Measurements from ENCODE around the gene CX3CR1.

The CX3CR1 gene

DNA sequence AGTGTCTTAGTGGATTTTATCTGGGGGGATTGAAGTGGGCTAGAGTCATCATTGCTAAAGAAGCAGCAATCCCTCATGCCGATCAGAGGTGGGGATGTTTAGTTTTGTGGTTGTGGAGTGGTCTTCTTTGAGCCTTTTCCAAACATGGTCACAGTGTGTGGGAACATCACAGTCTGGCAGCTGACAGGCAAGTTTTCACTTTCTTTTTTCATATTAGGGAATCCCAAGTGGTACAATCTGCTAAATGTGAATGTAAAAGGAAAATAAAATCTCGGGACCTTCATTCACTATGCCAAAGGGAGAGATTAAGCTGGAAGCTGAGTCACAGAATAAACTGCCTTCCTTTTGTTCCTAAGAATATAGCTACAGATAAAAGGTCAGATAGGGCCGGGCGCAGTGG, 10.4 kb upstream of the CX3CR1 start:
- Histone ChIP-seq H3K4me1 (ENCODE audit: insufficient read depth, low read length) (no peaks in the 10 kb centered on the region), H3K9ac (ENCODE audit: low read depth, low read length) (no peak overlapping the region), H3K4me3 (ENCODE audit: low read length) (no peak overlapping the region), H3K27me3 (ENCODE audit: insufficient read depth, low read length) (no peaks in the 10 kb centered on the region), H3K36me3 (ENCODE audit: insufficient read depth, low read length) (no peaks in the 10 kb centered on the region), H3K9me3 (ENCODE audit: insufficient read depth, low read depth, low read length) (no peaks in the 10 kb centered on the region), H3K27ac (ENCODE audit: low read depth, low read length) (no peak overlapping the region)
- 88% methylated on average over 4 of the region's 4 CpGs for WGBS

DNA sequence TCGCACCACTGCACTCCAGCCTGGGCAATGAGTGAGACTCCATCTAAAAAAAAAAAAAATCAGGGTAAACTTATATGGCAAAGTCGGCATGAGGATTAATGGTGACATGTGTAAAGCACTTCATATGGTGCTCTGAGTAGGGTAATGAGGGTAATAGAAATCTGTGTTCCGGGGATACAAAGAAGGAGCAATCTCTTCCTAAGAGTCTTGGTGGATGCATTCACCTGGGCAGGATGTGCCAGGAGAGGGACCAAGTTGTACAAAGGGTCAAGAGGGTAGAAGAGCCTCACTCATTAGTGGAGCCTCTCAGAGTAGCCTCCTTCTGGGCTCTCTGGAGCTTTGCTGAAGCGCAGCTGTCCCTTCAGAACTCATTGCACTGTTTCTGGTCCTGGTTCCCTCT, 9.3 kb upstream of the CX3CR1 start:
- no peak overlapping the region for H3K4me3 ChIP-seq (ENCODE audit: low read length)
- no peak overlapping the region for H3K9ac ChIP-seq (ENCODE audit: low read depth, low read length)
- H3K9me3 ChIP-seq (ENCODE audit: insufficient read depth, low read depth, low read length) = no peaks in the 10 kb centered on the region
- H3K36me3 ChIP-seq (ENCODE audit: insufficient read depth, low read length) = no peaks in the 10 kb centered on the region
- no peaks in the 10 kb centered on the region for H3K27me3 ChIP-seq (ENCODE audit: insufficient read depth, low read length)
- 95% methylated on average over 4 of the region's 4 CpGs for WGBS
- H3K27ac ChIP-seq (ENCODE audit: low read depth, low read length) = no peak overlapping the region
- H3K4me1 ChIP-seq (ENCODE audit: insufficient read depth, low read length) = no peaks in the 10 kb centered on the region

DNA sequence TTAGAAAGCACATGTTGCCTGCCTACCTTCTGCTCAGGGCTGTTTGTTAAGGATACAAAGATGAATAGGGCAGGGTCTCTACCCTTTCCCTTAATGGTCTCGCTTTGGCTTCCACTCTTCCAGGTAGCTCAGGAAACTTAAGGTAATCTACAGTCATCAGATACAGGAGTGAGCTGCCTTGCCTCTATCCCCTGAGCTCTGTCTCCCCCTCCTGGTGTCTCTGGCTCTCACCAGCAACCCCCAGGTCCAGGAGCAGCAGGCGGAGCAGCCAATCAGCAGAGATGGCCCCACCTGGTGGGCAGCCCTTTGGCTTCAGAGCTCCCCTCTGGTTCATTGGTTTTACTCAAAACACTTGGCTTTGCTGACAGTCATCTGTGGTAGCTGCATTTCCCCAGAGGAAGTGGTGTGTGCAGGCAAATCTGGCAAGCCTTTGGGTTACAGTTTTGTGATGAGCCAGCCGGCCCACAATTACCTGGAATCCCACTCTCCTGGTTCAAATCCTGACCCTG, 8.5 kb upstream of the CX3CR1 start:
- no peak overlapping the region for H3K27ac ChIP-seq (ENCODE audit: low read depth, low read length)

DNA sequence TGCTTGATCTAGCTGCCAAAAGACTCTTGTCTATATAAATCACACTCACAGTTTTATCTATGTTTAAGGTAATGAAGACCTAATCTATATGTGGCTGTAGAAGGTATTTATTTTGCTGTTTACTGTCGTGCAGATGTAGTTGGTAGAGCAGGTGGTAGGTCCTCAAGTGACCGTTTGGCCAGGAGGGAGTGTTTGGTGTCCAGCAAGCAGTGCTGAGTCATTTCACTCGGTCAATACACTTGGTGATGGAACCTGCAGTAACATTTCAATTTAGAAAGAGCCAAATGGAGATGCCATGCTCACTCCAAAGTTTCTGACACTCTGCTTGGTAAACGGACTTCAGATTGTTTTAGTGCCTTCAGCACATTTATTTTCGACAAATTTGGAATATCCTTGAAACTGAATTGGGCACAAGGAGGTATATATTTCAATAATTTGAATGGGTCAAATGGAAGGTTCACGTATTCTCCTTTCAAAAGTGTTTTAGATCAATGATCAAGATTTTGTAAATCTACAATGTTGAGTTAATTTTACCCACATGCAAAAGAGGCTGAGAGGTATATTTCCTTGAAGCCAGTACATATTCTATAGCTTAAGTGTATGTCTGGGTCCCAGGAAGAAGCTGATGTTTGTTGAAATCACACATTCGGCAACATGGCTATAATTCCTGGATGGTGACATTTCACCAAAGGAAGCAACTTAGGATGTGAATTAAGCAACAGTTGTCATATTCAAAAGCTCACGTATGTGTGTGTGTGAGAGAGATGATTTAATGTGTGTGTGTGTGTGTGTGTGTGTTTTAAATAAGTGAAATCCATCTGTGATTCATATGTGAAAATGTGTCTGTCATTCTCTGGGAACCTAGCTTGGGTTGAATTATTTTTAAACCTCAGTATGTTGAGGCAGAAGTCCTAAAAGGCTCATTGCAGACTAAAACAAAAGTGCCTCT, 7.7 kb upstream of the CX3CR1 start:
- no peak overlapping the region for H3K9ac ChIP-seq (ENCODE audit: low read depth, low read length)
- H3K4me3 ChIP-seq (ENCODE audit: low read length) = no peak overlapping the region
- no peaks in the 10 kb centered on the region for H3K4me1 ChIP-seq (ENCODE audit: insufficient read depth, low read length)
- no peaks in the 10 kb centered on the region for H3K27me3 ChIP-seq (ENCODE audit: insufficient read depth, low read length)
- no peaks in the 10 kb centered on the region for H3K36me3 ChIP-seq (ENCODE audit: insufficient read depth, low read length)
- no peaks in the 10 kb centered on the region for H3K9me3 ChIP-seq (ENCODE audit: insufficient read depth, low read depth, low read length)
- H3K27ac ChIP-seq (ENCODE audit: low read depth, low read length) = no peak overlapping the region
- 86% methylated on average over 8 of the region's 8 CpGs for WGBS

More for the DNA sequence above, 8.5 kb upstream of the CX3CR1 start:
- Histone ChIP-seq H3K27me3 (ENCODE audit: insufficient read depth, low read length) (no peaks in the 10 kb centered on the region), H3K9ac (ENCODE audit: low read depth, low read length) (no peak overlapping the region), H3K9me3 (ENCODE audit: insufficient read depth, low read depth, low read length) (no peaks in the 10 kb centered on the region), H3K36me3 (ENCODE audit: insufficient read depth, low read length) (no peaks in the 10 kb centered on the region), H3K4me3 (ENCODE audit: low read length) (no peak overlapping the region), H3K4me1 (ENCODE audit: insufficient read depth, low read length) (no peaks in the 10 kb centered on the region)
- 19% methylated on average over 3 of the region's 3 CpGs for WGBS

DNA sequence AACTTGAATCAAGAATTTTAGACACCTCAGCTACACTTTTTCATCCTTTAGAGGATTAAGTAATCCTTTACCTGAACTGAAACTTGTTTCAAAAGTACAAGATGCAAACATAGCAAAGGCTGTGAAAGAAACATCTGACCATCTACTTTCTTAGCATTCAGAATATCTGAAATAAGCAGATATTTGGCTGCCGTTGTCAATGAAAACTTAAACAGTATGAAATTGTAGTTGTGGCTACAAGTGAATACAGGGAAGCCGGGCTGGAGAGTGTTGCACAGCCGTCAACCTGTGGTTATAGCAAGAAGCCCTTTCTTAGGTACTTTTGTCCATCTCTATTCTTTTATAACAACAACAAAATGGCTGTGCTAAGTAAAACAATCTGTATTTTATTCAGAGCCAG, 6.9 kb upstream of the CX3CR1 start:
- Histone ChIP-seq H3K9ac (ENCODE audit: low read depth, low read length) (no peak overlapping the region), H3K27ac (ENCODE audit: low read depth, low read length) (no peak overlapping the region), H3K4me1 (ENCODE audit: insufficient read depth, low read length) (no peaks in the 10 kb centered on the region), H3K27me3 (ENCODE audit: insufficient read depth, low read length) (no peaks in the 10 kb centered on the region), H3K36me3 (ENCODE audit: insufficient read depth, low read length) (no peaks in the 10 kb centered on the region), H3K4me3 (ENCODE audit: low read length) (no peak overlapping the region), H3K9me3 (ENCODE audit: insufficient read depth, low read depth, low read length) (no peaks in the 10 kb centered on the region)
- WGBS = 95% methylated on average over 3 of the region's 3 CpGs

DNA sequence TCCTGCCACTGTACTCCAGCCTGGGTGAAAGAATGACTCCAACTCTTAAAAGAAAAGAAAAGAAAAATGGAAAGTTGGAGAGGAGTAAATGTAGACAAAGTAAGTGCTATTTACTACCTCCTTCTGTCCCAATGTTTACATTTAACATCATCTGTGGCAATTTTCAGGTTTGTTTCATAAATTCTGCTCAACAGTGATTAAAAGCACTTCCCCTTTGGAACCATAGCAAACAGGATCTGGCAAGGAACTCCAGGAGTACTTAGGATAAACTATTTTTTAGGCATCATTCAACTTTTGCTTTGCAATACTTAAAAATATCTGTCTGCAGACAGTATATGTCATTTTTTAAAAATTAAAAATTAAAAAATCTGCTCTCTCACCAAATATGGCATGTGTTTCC, 5.5 kb upstream of the CX3CR1 start:
- H3K9me3 ChIP-seq (ENCODE audit: insufficient read depth, low read depth, low read length) = no peaks in the 10 kb centered on the region
- H3K36me3 ChIP-seq (ENCODE audit: insufficient read depth, low read length) = no peaks in the 10 kb centered on the region
- H3K27me3 ChIP-seq (ENCODE audit: insufficient read depth, low read length) = no peaks in the 10 kb centered on the region
- no peak overlapping the region for H3K27ac ChIP-seq (ENCODE audit: low read depth, low read length)
- H3K4me1 ChIP-seq (ENCODE audit: insufficient read depth, low read length) = no peaks in the 10 kb centered on the region
- no peak overlapping the region for H3K9ac ChIP-seq (ENCODE audit: low read depth, low read length)
- H3K4me3 ChIP-seq (ENCODE audit: low read length) = no peak overlapping the region

DNA sequence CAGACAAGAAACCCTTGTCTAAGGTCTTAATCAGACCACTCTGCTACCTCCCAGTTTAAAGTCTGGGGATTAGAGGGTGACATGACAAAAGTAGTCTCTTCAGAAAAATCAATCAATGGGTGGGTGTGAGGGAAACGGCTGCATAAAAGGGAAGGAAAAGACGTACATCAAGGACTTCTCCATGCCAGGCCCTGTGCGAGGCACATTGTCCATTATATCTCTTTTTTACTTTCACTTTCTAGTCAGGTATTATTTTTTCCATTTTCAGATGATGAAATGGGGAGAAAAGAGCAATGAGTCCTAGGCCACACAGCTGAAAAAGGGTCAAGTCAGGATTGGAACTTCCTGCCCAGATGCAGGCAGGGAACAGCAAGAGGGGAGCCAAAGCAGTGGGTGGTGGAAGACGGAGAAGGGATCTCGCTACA, 4.6 kb upstream of the CX3CR1 start:
- Histone ChIP-seq H3K4me3 (ENCODE audit: low read length) (no peak overlapping the region), H3K4me1 (ENCODE audit: insufficient read depth, low read length) (no peaks in the 10 kb centered on the region), H3K27ac (ENCODE audit: low read depth, low read length) (no peak overlapping the region), H3K36me3 (ENCODE audit: insufficient read depth, low read length) (no peaks in the 10 kb centered on the region), H3K9ac (ENCODE audit: low read depth, low read length) (no peak overlapping the region), H3K9me3 (ENCODE audit: insufficient read depth, low read depth, low read length) (no peaks in the 10 kb centered on the region), H3K27me3 (ENCODE audit: insufficient read depth, low read length) (no peaks in the 10 kb centered on the region)
- WGBS = 84% methylated on average over 4 of the region's 5 CpGs

DNA sequence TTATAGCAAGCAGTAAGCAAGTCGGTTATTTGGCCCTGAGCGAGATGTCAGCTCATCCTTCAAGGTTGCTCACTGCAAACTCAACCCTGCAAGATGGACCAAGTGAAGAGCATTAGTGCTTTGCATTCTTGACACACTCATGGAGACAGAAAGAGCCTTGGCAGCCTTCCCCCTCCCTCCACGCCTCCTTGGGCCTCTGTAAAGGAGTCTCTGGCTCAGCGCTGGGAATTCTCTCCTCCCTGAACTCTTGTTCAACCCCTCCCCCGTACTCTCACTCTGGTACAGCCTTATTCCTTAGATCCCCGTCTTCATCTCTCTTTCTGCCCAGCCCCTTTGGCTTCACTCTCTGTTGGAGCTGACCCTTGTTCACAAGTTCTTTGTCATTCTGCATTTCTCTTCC, 2.2 kb upstream of the CX3CR1 start:
- Histone ChIP-seq H3K36me3 (ENCODE audit: insufficient read depth, low read length) (no peaks in the 10 kb centered on the region), H3K9me3 (ENCODE audit: insufficient read depth, low read depth, low read length) (no peaks in the 10 kb centered on the region), H3K27me3 (ENCODE audit: insufficient read depth, low read length) (no peaks in the 10 kb centered on the region), H3K27ac (ENCODE audit: low read depth, low read length) (no peak overlapping the region), H3K4me1 (ENCODE audit: insufficient read depth, low read length) (no peaks in the 10 kb centered on the region), H3K4me3 (ENCODE audit: low read length) (no peak overlapping the region), H3K9ac (ENCODE audit: low read depth, low read length) (no peak overlapping the region)
- WGBS = 77% methylated on average over 6 of the region's 6 CpGs

DNA sequence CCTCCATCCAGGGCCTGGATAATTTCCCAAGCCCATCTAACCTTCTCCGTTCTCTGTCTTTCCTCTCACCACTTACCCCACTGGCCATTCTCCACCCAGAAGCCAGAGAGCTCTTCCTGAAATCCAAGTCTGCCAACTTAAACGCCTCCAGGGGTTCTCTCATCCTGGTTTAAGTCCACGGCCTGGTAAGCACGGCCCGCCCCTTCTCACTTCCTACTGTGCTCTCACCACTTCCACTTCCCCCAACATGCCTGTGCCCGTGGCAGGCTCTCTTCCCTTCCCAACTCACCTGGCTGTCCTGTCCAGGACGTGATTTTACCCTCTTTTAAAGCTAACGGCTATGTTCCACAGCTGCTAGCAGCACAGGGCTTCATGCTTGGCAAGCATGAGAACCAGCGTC, 1.7 kb upstream of the CX3CR1 start:
- H3K27me3 ChIP-seq (ENCODE audit: insufficient read depth, low read length) = no peaks in the 10 kb centered on the region
- H3K4me3 ChIP-seq (ENCODE audit: low read length) = no peak overlapping the region
- H3K9ac ChIP-seq (ENCODE audit: low read depth, low read length) = no peak overlapping the region
- H3K36me3 ChIP-seq (ENCODE audit: insufficient read depth, low read length) = no peaks in the 10 kb centered on the region
- H3K4me1 ChIP-seq (ENCODE audit: insufficient read depth, low read length) = no peaks in the 10 kb centered on the region
- no peak overlapping the region for H3K27ac ChIP-seq (ENCODE audit: low read depth, low read length)
- H3K9me3 ChIP-seq (ENCODE audit: insufficient read depth, low read depth, low read length) = no peaks in the 10 kb centered on the region
- WGBS = 87% methylated on average over 9 of the region's 9 CpGs

DNA sequence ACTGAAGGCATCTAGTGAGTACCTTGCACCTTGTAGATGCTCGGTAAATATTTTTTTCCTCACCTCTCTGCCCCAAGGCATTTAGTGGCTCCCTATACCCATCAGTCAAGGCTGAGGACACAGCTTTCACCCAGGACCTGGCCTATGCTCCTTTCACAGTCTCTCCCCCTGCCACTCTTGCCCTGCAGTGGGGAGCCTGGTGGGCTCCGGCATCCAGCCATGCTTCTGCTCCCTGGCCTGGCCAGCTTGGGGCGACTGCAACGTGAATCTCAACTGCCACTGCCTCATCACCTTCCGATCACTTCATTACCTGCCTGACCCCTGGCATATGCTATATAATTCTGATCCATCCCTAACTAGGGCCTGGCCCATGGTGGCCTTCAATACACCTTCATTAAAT, 735 bp upstream of the CX3CR1 start:
- 94% methylated on average over 5 of the region's 5 CpGs for whole genome bisulfite sequencing
- Histone ChIP-seq H3K27me3 (ENCODE audit: insufficient read depth, low read length) (no peaks in the 10 kb centered on the region), H3K4me1 (ENCODE audit: insufficient read depth, low read length) (no peaks in the 10 kb centered on the region), H3K9ac (ENCODE audit: low read depth, low read length) (no peak overlapping the region), H3K27ac (ENCODE audit: low read depth, low read length) (no peak overlapping the region), H3K36me3 (ENCODE audit: insufficient read depth, low read length) (no peaks in the 10 kb centered on the region), H3K4me3 (ENCODE audit: low read length) (no peak overlapping the region), H3K9me3 (ENCODE audit: insufficient read depth, low read depth, low read length) (no peaks in the 10 kb centered on the region)

DNA sequence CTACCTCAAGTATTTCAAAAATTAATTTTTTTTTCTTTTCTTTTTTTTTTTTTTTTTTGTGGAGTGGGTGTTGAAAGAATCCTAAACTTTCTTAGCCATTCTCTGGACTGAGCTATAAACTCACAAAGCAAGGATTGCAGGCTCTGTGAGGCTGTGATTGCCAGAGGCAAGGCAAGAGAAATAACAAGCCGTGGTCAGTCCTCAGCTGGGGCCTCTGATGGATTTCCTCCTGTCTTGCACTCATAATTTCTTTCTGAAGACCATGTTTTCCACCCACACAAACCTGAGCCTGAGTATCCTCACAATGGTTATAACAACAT, 1.3 kb downstream of the CX3CR1 start:
- Histone ChIP-seq H3K27me3 (ENCODE audit: insufficient read depth, low read length) (no peaks in the 10 kb centered on the region), H3K9me3 (ENCODE audit: insufficient read depth, low read depth, low read length) (no peaks in the 10 kb centered on the region), H3K27ac (ENCODE audit: low read depth, low read length) (no peak overlapping the region), H3K9ac (ENCODE audit: low read depth, low read length) (no peak overlapping the region), H3K4me1 (ENCODE audit: insufficient read depth, low read length) (no peaks in the 10 kb centered on the region), H3K36me3 (ENCODE audit: insufficient read depth, low read length) (no peaks in the 10 kb centered on the region), H3K4me3 (ENCODE audit: low read length) (no peak overlapping the region)
- 86% methylated on average over 1 of the region's 1 CpG for WGBS
